A549 (cell line): ENCODE measurements around the gene CYGB.
"Not testable (repeated sequence)": the region's sequence is repeated elsewhere in the genome, so short reads cannot be mapped to it uniquely, and the experiment has no call there.

Experiments used
- CHD2 ChIP-seq: fragments of 150-350 bp; IDR thresholded peaks from 2 replicates; pipeline ENCODE4 v1.6.1; 2014; ENCODE audit warnings: low read length; ENCODE audit not compliant: partially characterized antibody
- CTCF ChIP-seq: fragments of >200 bp; sonication (Bioruptor Twin); formaldehyde crosslinking; IDR thresholded peaks from 3 replicates; pipeline ENCODE4 v1.5.1; 2016
- PBX3 ChIP-seq: IDR thresholded peaks from 2 replicates; pipeline ENCODE4 v1.6.1; 2012
- POLR2A ChIP-seq: IDR thresholded peaks from 2 replicates; pipeline ENCODE4 v1.6.1; 2012; ENCODE audit warnings: mild to moderate bottlenecking, low read length
- RAD21 ChIP-seq, 2 experiments: fragments of >200 bp in 1 of 2; sonication (Bioruptor Twin) in 1 of 2; formaldehyde crosslinking in 1 of 2; IDR thresholded peaks in 1 of 2; conservative IDR thresholded peaks in 1 of 2; 2 replicates in 1 of 2; 3 replicates in 1 of 2; pipeline ENCODE4 v1.6.1; 2012 to 2018; ENCODE audit warnings: inconsistent platforms in 1 of 2
- RCOR1 ChIP-seq: fragments of 150-350 bp; IDR thresholded peaks from 2 replicates; pipeline ENCODE4 v1.6.1; 2014; ENCODE audit warnings: antibody characterized with exemption, low read length, low read depth
- RFX5 ChIP-seq: fragments of 450-650 bp; IDR thresholded peaks from 2 replicates; pipeline ENCODE4 v1.7.1; 2014; ENCODE audit warnings: antibody characterized with exemption, mild to moderate bottlenecking, moderate library complexity

GRCh38 chr17:76563359-76563758, 25.9 kb upstream of the CYGB start:
- TF ChIP-seq CTCF; POLR2A; CHD2; RFX5; RAD21 (conservative IDR thresholded peaks at IDR 0.05 in 1 of 2, IDR thresholded peaks at IDR 0.05 in 1 of 2); PBX3; RCOR1: not testable (repeated sequence)
